ENCODE data around the gene YIF1A.

DNA sequence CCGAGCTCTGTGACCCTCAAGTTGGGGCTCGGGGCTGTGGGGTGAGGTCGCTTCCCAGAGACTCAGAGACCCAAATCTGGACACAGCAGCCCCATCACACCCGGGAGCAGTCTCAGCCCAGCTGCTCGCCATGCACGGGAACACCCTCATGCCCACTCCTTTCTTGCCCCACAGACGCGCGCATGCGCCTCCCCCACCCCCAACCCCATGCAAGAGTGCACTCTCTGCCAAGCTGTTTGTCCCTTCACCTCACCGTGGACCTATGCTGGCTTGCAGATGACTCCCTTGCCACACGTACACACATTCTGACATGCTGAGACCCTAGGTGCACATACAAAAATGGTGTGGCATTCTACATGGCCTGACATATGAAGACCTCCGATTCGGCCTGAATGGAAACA, 28.4 kb upstream of the YIF1A start:
- TF ChIP-seq, protein P1, sequence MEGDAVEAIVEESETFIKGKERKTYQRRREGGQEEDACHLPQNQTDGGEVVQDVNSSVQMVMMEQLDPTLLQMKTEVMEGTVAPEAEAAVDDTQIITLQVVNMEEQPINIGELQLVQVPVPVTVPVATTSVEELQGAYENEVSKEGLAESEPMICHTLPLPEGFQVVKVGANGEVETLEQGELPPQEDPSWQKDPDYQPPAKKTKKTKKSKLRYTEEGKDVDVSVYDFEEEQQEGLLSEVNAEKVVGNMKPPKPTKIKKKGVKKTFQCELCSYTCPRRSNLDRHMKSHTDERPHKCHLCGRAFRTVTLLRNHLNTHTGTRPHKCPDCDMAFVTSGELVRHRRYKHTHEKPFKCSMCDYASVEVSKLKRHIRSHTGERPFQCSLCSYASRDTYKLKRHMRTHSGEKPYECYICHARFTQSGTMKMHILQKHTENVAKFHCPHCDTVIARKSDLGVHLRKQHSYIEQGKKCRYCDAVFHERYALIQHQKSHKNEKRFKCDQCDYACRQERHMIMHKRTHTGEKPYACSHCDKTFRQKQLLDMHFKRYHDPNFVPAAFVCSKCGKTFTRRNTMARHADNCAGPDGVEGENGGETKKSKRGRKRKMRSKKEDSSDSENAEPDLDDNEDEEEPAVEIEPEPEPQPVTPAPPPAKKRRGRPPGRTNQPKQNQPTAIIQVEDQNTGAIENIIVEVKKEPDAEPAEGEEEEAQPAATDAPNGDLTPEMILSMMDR (optimal IDR thresholded peaks at IDR 0.05 in 1 of 3, IDR thresholded peaks at IDR 0.05 in 1 of 3, conservative IDR thresholded peaks at IDR 0.05 in 1 of 3; ENCODE audit: extremely low read depth in 1 of 3, insufficient read depth in 2 of 3, low read length in 3 of 3), result no peak
- TF ChIP-seq EZH2 (IDR thresholded peaks at IDR 0.05; ENCODE audit: low read length), result no peak
